ENCODE measurements around the gene RNASEH1.

DNA sequence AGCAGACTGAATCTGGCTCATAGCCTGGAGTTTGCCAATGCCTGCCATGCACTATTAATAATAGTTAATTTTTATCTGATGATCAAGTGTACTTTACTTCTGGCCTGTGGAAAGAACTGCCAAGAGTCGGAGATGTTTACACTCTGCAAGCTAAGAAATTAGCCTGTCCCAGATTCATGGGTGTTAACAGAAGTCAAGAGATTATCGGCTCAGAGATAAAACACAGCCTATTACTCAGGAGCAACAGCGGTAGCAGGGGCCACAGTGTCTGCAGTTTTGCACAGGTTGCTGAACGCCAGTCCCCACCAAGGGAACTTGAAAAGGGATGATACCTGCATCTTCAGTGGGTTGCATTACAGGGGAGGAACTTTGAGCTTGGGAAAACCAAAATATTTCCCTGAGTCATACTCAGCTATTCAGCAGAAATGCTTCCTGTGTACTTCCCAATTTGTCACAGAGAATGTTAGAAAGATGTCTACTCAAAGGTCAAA, 34.5 kb downstream of the RNASEH1 start:
- TF ChIP-seq, protein P1, sequence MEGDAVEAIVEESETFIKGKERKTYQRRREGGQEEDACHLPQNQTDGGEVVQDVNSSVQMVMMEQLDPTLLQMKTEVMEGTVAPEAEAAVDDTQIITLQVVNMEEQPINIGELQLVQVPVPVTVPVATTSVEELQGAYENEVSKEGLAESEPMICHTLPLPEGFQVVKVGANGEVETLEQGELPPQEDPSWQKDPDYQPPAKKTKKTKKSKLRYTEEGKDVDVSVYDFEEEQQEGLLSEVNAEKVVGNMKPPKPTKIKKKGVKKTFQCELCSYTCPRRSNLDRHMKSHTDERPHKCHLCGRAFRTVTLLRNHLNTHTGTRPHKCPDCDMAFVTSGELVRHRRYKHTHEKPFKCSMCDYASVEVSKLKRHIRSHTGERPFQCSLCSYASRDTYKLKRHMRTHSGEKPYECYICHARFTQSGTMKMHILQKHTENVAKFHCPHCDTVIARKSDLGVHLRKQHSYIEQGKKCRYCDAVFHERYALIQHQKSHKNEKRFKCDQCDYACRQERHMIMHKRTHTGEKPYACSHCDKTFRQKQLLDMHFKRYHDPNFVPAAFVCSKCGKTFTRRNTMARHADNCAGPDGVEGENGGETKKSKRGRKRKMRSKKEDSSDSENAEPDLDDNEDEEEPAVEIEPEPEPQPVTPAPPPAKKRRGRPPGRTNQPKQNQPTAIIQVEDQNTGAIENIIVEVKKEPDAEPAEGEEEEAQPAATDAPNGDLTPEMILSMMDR (IDR thresholded peaks at IDR 0.05) = no peak
- TF ChIP-seq POLR2A (IDR thresholded peaks at IDR 0.05) = no peak
